ENCODE measurements around the gene EXD2. TPM values are rescaled to one million over a fixed set of nuclear protein-coding genes. Genes with fewer than 3 reads are reported as not detected.

EXD2 gene
- total RNA-seq, 1 donor from 2014 or later: 26.2 TPM

DNA sequence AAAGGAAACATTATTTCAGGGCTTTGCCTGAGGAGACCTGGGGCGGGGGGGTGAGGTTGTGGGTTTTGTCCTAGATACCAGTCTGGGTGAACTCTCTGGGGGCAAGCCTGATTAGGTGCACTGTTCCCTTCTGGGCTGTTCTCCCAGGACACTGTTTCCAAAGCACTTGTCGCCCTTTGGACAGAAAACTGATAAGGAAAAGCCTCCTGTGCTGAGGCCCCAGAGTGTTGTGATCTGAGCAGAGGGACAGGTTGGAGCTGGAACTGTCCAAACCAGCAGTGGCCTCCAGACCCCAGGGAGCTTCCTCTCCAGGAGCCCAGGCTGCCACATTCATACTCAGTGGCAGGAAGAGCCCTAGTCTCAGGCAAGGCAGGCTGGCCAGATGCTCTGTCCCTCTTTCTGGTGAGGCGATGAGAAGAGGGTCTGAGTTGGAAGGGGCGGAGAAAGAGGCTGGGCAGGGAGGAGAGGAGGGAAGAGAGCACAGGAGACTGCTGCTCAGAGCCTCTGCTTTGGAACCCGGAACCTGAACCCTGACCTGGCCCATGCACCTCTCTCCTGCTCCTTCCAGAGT lies 70.5 kb downstream of the EXD2 start:
- Mint-ChIP-seq H3K4me3 (peak overlapping the region; percentile 86), H3K27me3 (peaks cover 46% of the 10 kb centered on the region), H3K4me1 (ENCODE audit: unreplicated experiment) (peaks cover 8% of the 10 kb centered on the region), H3K9me3 (no peaks in the 10 kb centered on the region), H3K36me3 (no peaks in the 10 kb centered on the region), H3K27ac (no peak overlapping the region)
- TF ChIP-seq, protein P1, sequence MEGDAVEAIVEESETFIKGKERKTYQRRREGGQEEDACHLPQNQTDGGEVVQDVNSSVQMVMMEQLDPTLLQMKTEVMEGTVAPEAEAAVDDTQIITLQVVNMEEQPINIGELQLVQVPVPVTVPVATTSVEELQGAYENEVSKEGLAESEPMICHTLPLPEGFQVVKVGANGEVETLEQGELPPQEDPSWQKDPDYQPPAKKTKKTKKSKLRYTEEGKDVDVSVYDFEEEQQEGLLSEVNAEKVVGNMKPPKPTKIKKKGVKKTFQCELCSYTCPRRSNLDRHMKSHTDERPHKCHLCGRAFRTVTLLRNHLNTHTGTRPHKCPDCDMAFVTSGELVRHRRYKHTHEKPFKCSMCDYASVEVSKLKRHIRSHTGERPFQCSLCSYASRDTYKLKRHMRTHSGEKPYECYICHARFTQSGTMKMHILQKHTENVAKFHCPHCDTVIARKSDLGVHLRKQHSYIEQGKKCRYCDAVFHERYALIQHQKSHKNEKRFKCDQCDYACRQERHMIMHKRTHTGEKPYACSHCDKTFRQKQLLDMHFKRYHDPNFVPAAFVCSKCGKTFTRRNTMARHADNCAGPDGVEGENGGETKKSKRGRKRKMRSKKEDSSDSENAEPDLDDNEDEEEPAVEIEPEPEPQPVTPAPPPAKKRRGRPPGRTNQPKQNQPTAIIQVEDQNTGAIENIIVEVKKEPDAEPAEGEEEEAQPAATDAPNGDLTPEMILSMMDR (conservative IDR thresholded peaks at IDR 0.05): no peak
- no peak for DNase-seq (ENCODE audit: extremely low spot score, unreplicated experiment)

DNA sequence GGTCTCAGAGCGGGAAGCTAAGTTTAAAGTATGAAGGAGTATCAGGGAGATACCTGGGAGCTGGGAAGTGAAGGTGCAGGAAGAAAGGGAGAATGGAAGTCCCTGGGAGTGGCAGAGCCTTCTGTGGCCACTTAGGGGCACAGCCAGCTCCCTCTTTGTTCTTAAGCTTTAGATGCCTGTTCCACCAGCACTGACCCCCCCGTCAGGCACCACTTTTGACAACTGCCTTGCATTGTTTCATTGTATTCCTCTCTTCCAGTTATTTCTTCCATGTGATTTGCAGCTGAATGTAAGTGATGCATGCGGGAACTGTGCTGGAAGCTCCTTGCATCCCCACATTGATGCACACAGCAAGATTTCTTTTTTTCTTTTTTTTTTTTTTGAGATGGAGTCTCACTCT lies 71.2 kb downstream of the EXD2 start:
- H3K4me1 Mint-ChIP-seq (ENCODE audit: unreplicated experiment): peaks cover 8% of the 10 kb centered on the region
- H3K36me3 Mint-ChIP-seq: no peaks in the 10 kb centered on the region
- TF ChIP-seq, protein P1 (conservative IDR thresholded peaks at IDR 0.05): no peak
- H3K9me3 Mint-ChIP-seq: no peaks in the 10 kb centered on the region
- no peak overlapping the region for H3K27ac Mint-ChIP-seq
- H3K4me3 Mint-ChIP-seq: peak overlapping the region; percentile 19
- DNase-seq (ENCODE audit: extremely low spot score, unreplicated experiment): no peak
- peaks cover 42% of the 10 kb centered on the region for H3K27me3 Mint-ChIP-seq

DNA sequence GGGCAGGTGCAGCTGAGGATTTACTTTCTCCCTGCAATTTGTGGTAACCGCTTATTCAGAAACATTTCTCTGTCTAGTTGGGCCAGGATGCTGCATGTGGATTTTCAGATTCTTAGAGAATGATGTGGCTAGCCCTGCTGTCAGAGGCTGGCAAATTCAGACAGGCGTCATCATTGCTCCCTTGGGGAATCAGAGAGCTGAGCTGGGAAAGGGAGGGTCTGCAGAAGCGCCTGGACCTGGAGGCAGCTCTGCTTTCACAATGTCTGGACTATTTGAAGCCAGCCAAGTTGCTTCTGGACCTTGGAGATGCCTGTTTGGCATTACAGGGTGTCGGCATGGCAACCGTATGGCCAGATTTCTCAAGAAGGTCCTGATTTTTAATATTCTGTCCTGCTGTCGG lies 72.1 kb downstream of the EXD2 start:
- Mint-ChIP-seq H3K36me3 (no peaks in the 10 kb centered on the region), H3K9me3 (no peaks in the 10 kb centered on the region), H3K27me3 (peaks cover 38% of the 10 kb centered on the region), H3K4me3 (no peak overlapping the region), H3K4me1 (ENCODE audit: unreplicated experiment) (peaks cover 8% of the 10 kb centered on the region), H3K27ac (no peak overlapping the region)
- TF ChIP-seq, protein P1 (conservative IDR thresholded peaks at IDR 0.05): no peak
- DNase-seq (ENCODE audit: extremely low spot score, unreplicated experiment): no peak

DNA sequence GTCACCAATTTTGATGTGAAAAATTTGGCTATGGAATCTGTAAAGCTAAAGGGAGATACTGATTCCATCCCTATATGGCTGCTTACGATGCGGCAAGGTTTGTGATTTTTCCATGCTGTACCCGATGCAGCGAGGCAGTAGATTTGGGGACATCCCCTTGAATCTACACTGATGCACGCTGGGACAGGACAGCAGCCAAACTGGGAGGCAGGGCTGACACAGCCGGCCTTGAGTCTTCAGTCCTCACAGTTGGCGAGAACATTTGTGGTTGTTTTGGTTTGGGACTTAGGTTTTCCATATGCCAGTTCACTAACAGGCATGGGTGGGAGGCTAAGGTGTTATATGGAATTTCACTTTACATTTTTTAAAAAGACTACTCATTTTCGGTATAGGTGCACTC lies 72.5 kb downstream of the EXD2 start:
- Mint-ChIP-seq H3K9me3 (no peaks in the 10 kb centered on the region), H3K36me3 (no peaks in the 10 kb centered on the region), H3K27ac (no peak overlapping the region), H3K4me3 (no peak overlapping the region), H3K4me1 (ENCODE audit: unreplicated experiment) (peaks cover 7% of the 10 kb centered on the region), H3K27me3 (peaks cover 34% of the 10 kb centered on the region)
- TF ChIP-seq, protein P1 (conservative IDR thresholded peaks at IDR 0.05): no peak
- no peak for DNase-seq (ENCODE audit: extremely low spot score, unreplicated experiment)

DNA sequence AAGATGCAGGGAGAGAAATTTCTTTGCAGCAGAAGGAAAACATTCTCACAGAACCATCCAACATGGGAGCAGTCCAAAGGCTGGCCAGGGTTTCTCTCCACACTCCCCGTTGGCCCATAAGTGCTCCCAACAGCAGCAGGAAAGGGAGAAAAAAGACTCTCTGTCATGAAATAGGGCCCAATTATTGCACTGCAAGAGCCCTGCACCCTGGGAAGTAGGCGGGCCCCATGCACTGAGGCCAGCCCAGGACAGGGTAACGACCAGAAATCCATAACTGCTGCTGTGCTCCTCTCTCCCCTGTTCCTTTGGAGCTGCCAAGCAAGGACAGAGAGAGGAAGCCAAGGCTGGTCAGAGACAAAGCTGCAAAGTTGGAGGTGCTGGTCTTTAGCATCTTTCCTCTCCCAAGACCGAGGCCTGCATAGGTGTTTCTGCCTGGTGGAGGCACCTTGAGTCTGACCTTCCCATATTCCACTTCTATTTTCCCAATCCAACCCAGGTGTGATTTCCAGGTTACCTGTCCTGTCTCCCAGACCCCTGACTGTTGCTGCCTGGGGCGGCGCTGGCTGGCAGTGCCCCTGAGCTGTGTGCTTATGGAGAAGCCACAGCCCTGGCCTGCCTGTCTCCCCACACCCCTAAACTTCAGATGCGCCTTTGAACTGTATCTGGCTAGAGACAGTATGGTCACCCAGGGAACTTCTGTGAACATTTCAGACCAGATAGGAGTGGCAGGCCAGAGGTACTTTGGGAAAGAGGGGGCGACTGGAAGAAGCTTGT lies 75.5 kb downstream of the EXD2 start:
- Mint-ChIP-seq H3K4me1 (ENCODE audit: unreplicated experiment) (no peaks in the 10 kb centered on the region), H3K9me3 (no peaks in the 10 kb centered on the region), H3K27me3 (peaks cover 19% of the 10 kb centered on the region), H3K4me3 (no peak overlapping the region), H3K36me3 (no peaks in the 10 kb centered on the region), H3K27ac (no peak overlapping the region)
- DNase-seq (ENCODE audit: extremely low spot score, unreplicated experiment): no peak
- TF ChIP-seq, protein P1 (conservative IDR thresholded peaks at IDR 0.05): no peak

All from type B pancreatic cell (in vitro differentiated cells).